ENCODE results near the gene APLN. TPM values are rescaled to one million over a fixed set of nuclear protein-coding genes. Genes with fewer than 3 reads are reported as not detected.

Gene APLN
- total RNA-seq, 1 donor from 2014 or later, result 9.3 TPM

- peak in 1 of 2 donors; percentile 46 for DNase-seq (ENCODE audit: low read depth in 2 of 2)
Observed at GRCh38 chrX:129641941-129642340, 12.8 kb downstream of the APLN start.

GRCh38 chrX:129641469-129641868 is 13.3 kb downstream of the APLN start:
- DNase-seq (ENCODE audit: low read depth in 2 of 2), result no peak

DNA sequence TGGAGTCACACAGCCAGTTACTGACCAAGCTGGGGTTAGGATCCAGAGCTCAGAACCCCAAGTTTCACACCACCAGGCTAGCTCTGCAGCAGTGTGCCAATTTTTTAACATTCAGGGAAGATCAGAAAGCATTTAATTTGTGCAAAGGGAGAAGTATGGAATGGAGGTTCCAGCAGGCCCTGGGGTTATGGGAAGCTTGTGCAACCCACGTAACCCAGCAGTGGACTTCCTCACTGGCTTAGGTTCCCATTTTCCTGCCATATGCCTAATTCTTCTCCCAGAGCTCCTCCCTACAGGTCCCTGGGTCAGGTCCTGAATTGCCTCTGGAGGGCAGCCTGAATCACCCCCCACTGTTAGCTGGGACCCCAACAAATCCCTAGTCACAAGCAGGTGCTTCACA is 14.0 kb downstream of the APLN start:
- DNase-seq (ENCODE audit: low read depth in 2 of 2), result no peak

- DNase-seq (ENCODE audit: low read depth in 2 of 2), result no peak
Observed at GRCh38 chrX:129638917-129639316, 15.8 kb downstream of the APLN start.

DNA sequence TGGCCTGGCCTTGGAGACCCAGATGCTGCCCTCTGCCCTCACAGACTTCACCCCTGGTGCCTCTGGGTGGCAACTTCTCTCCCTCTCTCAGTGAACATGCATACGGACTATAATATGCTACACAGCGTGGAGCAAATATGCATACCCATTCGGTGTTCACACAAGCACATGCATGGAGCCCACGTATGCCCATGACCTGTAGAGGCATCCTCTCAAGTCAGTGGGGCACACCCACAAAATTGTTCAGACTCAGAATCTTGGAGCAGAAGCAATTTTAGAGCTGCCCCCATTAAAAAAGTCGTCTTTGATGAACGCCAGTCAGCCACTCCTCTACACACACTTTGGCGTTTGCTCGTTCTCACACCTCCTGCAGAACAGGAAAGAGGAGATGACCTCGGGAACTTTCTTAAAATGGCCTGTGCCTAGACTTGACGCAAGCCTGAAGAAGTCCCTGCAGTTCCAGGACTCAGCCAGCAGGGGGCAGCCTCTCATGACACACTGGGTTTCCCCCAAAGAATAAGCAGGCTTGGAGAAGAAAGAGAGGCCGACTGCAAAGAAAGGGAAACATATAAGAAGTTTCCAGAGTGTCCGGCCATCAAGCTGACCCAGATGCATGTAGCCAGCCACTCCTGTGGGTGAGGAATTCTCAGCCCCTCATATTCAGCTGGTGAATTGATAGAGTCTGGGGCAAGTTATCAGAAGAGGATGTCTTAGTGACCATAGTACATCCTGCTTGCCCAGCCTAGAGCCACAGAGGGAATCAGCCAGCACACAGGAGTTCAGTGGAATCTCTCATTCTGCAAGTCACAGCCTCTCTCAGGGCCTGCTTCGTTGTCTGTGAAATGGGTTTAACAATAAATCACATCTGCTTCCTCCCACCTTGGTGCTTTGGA is 17.3 kb downstream of the APLN start:
- DNase-seq (ENCODE audit: low read depth in 2 of 2), result peak; percentile 69 to 71

- no peak for DNase-seq (ENCODE audit: low read depth in 2 of 2)
Observed at GRCh38 chrX:129636175-129636681, 18.5 kb downstream of the APLN start.

DNA sequence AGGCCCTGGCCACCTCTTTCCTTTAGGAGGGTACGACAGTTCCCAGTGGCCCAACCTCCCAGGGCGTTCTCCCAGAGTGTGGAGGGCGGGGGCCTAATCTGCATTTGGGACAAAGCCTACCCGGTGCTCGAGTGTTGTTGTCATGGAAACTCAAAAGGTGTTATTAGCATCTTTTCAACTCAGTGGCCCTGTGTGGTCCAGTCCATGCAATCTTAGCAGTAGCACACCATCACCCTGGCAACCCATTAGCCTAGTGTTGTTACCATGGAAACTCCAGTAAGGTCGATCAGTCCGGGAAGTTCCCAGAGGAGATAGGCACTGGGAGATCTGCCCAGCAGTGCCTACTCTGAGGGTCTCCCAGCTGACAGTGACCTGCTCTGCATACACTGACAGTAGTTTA is 20.2 kb downstream of the APLN start:
- DNase-seq (ENCODE audit: low read depth in 2 of 2), result peak; percentile 43 to 54

- peak in 1 of 2 donors; percentile 73 for DNase-seq (ENCODE audit: low read depth in 2 of 2)
Observed at GRCh38 chrX:129632443-129632842, 22.3 kb downstream of the APLN start.

GRCh38 chrX:129631849-129632248 is 22.9 kb downstream of the APLN start:
- no peak for DNase-seq (ENCODE audit: low read depth in 2 of 2)

GRCh38 chrX:129629837-129630236 is 24.9 kb downstream of the APLN start:
- DNase-seq (ENCODE audit: low read depth in 2 of 2), result no peak

DNA sequence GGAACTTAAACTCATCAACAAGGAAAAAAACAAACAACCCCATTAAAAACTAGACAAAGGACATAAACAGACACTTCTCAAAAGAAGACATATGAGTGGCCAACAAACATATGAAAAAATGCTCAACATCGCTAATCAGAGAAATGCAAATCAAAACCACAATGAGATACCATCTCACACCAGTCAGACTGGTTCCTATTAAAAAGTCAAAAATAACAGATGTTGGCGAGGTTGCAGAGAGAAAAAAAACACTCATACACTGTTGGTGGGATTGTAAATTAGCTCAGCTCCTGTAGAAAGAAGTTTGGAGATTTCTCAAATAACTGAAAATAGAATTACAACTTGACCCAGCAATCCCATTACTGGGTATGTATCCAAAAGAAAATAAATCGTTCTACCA is 28.7 kb downstream of the APLN start:
- peak in 1 of 2 donors; percentile 33 for DNase-seq (ENCODE audit: low read depth in 2 of 2)

DNA sequence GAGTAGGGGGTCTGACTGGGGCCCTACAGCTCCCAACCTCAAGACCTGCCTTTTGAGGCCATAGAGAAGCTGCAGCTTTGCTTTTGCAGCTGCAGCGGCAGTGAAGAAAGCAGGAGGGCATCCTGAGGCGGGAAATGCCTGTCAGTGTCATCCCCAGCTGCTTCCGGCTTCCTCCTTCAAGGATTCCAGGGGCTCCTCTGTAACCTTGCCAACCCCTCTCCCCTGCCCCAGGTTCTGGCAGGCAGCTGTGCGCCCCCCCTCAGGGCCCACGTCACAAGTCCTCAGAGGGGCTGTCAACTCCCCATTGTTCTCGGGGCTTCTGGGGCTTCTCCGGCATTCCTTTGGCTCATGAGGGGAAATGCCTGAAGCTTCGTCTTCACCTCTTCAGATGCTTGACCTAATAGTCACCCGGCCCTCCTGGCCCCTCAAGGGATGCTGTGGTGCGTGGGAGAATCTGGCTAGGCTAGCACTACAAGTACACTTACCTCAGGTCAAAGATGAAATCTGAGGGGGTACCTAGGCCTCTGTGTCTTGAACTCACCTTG is 31.9 kb downstream of the APLN start:
- peak in 1 of 2 donors; percentile 98 for DNase-seq (ENCODE audit: low read depth in 2 of 2)

DNA sequence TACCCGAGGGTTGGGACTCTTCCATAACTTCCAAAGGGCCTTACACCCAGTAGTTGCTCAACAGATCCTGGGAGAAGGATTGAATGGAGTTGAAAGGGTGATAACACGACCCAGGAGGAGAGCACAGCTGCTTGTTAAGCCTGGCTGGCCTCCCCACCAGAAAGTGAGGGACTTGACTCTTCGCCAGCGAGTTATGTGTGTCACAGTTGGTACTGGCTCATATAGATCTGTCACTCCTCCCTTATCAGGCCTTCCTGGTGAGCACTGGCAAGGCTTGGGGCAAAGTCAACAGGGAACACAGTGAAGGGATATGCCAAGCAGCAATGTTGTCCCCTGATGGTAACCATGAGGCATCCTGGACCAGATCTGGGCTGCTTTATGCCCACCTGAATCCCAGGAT is 35.8 kb downstream of the APLN start:
- no peak for DNase-seq (ENCODE audit: low read depth in 2 of 2)

DNA sequence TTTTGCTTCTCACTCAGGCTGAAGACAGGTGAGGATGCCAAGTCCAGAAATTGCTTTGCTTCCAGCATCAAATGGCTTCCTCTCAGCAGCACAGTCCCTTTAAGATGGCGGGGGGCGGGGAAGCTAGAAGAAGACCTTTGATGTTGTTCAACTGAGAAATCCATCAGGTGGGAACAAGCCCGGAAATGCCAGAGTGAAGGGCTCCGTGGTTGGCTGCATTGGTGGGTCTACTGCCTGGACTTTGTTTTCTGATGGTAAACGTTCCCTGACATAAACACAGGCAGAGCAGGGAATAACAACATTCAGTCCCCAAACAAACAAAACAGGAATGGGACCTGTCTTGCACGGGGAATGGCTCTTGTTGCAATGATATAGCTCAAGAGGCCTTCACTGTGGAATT is 37.3 kb downstream of the APLN start:
- peak in 1 of 2 donors; percentile 57 for DNase-seq (ENCODE audit: low read depth in 2 of 2)

DNA sequence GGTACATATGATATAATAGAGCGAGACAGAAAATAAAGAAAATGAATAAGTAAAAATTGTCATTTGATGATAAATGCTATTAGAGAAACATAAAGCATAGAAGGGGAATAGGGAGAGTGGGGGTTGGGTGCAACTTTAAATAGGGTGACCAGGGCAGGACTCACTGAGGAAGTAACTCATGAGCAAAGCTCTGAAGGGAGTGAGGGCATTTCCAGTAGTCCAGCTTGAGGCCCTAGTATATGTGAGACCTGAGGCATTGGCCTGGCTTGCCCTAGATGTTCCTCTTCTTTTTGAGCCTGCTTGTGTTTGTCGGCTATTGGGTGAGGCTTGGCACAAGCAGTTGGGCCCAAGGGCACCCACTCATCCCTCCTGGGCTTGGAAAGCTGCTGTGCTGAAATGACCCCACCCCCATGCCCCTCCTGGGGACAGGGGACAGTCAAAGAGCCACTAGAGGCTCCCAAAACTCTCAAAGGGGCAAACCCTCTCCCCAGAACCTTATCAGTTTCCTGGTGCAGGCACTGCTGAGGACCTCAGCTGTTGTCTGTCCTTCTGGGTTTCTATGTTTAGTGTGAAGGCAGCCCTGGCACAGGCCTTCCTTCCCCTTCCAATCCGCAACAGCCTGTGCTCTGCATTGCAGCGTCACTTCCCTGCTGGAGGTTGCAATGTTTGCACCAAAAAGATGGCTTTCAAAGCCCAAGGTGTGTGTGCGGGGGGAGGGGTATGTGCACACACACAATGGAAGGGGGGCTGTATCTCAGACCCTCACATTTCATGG is 40.1 kb downstream of the APLN start:
- DNase-seq (ENCODE audit: low read depth in 2 of 2), result peak in 1 of 2 donors; percentile 28

DNA sequence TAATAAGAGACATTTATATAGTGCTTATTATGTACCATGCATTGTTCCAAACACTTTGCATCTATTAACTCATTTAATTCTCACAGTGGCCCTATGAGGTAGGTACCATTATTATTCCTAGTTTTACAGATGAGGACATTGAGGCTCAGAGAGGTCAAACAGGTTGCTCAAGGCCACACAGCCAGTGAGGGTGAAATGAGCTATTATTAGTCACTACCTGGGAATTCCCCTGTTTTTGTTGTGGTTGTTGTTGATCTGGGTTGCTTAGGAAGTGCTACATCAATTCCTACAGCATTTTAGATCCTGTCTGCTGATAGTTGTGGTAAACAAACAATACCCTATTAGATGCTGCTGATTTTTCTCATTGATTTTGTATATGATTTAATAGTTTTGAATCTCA is 41.2 kb downstream of the APLN start:
- peak in 1 of 2 donors; percentile 72 for DNase-seq (ENCODE audit: low read depth in 2 of 2)

- DNase-seq (ENCODE audit: low read depth in 2 of 2), result no peak
Observed at GRCh38 chrX:129612396-129612795, 42.4 kb downstream of the APLN start.

GRCh38 chrX:129609395-129609794 is 45.4 kb downstream of the APLN start:
- peak in 1 of 2 donors; percentile 41 for DNase-seq (ENCODE audit: low read depth in 2 of 2)

GRCh38 chrX:129608496-129608895 is 46.3 kb downstream of the APLN start:
- no peak for DNase-seq (ENCODE audit: low read depth in 2 of 2)

DNA sequence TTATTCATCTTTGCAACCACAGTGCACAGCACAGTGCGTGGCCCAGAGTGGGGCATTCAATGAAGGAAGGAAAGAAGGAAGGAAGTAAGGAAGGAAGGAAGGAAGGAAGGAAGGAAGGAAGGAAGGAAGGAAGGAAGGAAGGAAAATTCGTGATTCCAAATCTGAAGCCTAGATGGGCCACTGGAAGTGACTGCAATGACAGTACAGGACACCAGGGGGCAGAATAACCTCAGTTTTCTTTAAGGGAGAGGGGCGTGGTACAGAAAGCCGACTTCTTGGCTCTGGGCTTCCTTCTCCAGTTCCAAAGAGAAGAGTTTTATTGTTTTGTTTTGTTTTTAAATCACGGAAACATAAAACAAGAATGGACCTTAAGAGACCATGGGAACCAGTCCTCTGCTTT is 47.8 kb downstream of the APLN start:
- peak; percentile 57 to 58 for DNase-seq (ENCODE audit: low read depth in 2 of 2)

DNA sequence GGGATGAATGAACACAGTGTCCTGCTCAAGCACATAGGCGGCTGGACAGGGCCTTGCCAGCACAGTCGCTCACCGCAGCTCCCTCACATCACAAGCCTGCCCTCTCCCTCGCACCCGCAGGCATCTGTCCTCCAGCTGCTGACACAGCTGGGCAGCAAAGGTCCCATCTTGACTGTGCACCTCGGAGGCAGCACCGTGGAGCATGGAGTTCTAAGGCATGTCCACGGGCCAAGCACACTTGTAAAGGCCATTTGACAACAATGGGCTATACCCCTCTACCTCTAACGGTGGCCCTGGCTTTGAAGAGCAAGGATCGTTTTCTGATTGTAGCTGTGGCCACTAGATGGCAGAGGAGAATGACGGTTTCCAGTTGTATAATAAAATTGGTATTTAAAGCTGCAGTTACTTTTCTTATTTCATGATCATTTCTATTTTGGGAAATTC is 53.8 kb downstream of the APLN start:
- DNase-seq (ENCODE audit: low read depth in 2 of 2), result peak; percentile 31 to 48

DNA sequence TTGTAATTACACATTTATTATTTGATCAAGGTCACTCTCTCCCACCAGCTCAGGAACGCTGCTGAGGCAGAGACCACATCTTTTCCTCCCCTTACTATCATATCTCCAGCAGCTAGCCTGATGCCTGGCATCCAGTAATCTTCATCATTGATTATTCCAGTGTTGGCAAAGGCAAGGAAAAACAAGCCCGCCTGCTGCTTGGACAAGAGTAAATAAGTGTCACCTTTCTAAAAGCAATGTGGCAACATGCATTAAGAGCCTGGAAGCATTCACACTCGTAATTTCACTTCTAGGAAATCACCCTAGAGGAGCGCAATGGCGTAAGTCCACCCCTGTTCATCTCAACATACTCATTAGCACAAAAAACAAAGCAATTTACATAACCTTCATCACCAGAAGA is 54.8 kb downstream of the APLN start:
- no peak for DNase-seq (ENCODE audit: low read depth in 2 of 2)

Measured in lung microvascular endothelial cell (primary cell).